GM18507 (cell line): ENCODE results near the gene PLCB1.

Source experiments
- DNase-seq: peaks from one replicate; pipeline ENCODE4 v3.0.0; 2011; ENCODE audit warnings: low read depth; ENCODE audit not compliant: insufficient read length; ENCODE audit errors: extremely low spot score
- FAIRE-seq: peaks from 2 replicates; lab custom pipeline; 2011; peaks lifted over from hg19 to GRCh38; lab: Jason Lieb, UNC

Gene PLCB1

GRCh38 chr20:8510808-8511207, 378.7 kb downstream of the PLCB1 start:
- DNase-seq, result no peak
- no peak for FAIRE-seq

- DNase-seq (no peak), FAIRE-seq (no peak)
Observed at GRCh38 chr20:8512003-8512402, 379.9 kb downstream of the PLCB1 start.

GRCh38 chr20:8515810-8516435, 383.9 kb downstream of the PLCB1 start:
- FAIRE-seq, result no peak

GRCh38 chr20:8518878-8519277, 386.8 kb downstream of the PLCB1 start:
- FAIRE-seq, result no peak
- no peak for DNase-seq

More at GRCh38 chr20:8515810-8516435, 383.9 kb downstream of the PLCB1 start:
- no peak for DNase-seq

GRCh38 chr20:8519887-8520286, 387.8 kb downstream of the PLCB1 start:
- FAIRE-seq, result no peak
- DNase-seq, result no peak

- DNase-seq (no peak), FAIRE-seq (no peak)
Observed at GRCh38 chr20:8522168-8522567, 390.1 kb downstream of the PLCB1 start.

GRCh38 chr20:8523684-8524083, 391.6 kb downstream of the PLCB1 start:
- no peak for FAIRE-seq
- no peak for DNase-seq

GRCh38 chr20:8524101-8525016, 392.3 kb downstream of the PLCB1 start:
- DNase-seq, result no peak
- no peak for FAIRE-seq

GRCh38 chr20:8525017-8525343, 392.9 kb downstream of the PLCB1 start:
- FAIRE-seq (no peak), DNase-seq (no peak)

- DNase-seq (no peak), FAIRE-seq (no peak)
Observed at GRCh38 chr20:8526610-8527009, 394.5 kb downstream of the PLCB1 start.

- no peak for DNase-seq
- FAIRE-seq, result no peak
Observed at GRCh38 chr20:8527998-8528723, 396.1 kb downstream of the PLCB1 start.

- no peak for DNase-seq
- no peak for FAIRE-seq
Observed at GRCh38 chr20:8530022-8530421, 398.0 kb downstream of the PLCB1 start.

- FAIRE-seq (no peak), DNase-seq (no peak)
Observed at GRCh38 chr20:8532169-8532568, 400.1 kb downstream of the PLCB1 start.

- DNase-seq, result no peak
- no peak for FAIRE-seq
Observed at GRCh38 chr20:8534368-8535160, 402.5 kb downstream of the PLCB1 start.

GRCh38 chr20:8535403-8536261, 403.6 kb downstream of the PLCB1 start:
- DNase-seq (no peak), FAIRE-seq (no peak)

GRCh38 chr20:8536262-8536618, 404.2 kb downstream of the PLCB1 start:
- DNase-seq (no peak), FAIRE-seq (no peak)

- FAIRE-seq (no peak), DNase-seq (no peak)
Observed at GRCh38 chr20:8540466-8540865, 408.4 kb downstream of the PLCB1 start.

GRCh38 chr20:8542110-8542486, 410.0 kb downstream of the PLCB1 start:
- FAIRE-seq, result no peak
- DNase-seq, result no peak

GRCh38 chr20:8545212-8545611, 413.1 kb downstream of the PLCB1 start:
- DNase-seq (no peak), FAIRE-seq (no peak)
